ENCODE data around the gene RCSD1.

GRCh38 chr1:167681451-167682098 is 51.5 kb downstream of the RCSD1 start:
- TF ChIP-seq CTCF (conservative IDR thresholded peaks at IDR 0.05; ENCODE audit: low read depth, low read length) (no peak), MAFK (IDR thresholded peaks at IDR 0.05; ENCODE audit: low read depth, low read length) (no peak), POLR2A (IDR thresholded peaks at IDR 0.05; ENCODE audit: low read depth, low read length) (no peak), FOS (IDR thresholded peaks at IDR 0.05; ENCODE audit: low read depth, low read length) (no peak), NFE2L2 (IDR thresholded peaks at IDR 0.05; ENCODE audit: low read depth, low read length) (no peak), MXI1 (IDR thresholded peaks at IDR 0.05; ENCODE audit: borderline replicate concordance, low read depth, low read length) (no peak), CEBPB (IDR thresholded peaks at IDR 0.05; ENCODE audit: low read depth, low read length) (no peak), RAD21 (IDR thresholded peaks at IDR 0.05; ENCODE audit: low read length) (no peak), RCOR1 (IDR thresholded peaks at IDR 0.05; ENCODE audit: insufficient replicate concordance, low read length) (no peak), MAZ (IDR thresholded peaks at IDR 0.05; ENCODE audit: borderline replicate concordance, low read depth, low read length) (no peak)

All from IMR-90 (cell line).